K562 (cell line): ENCODE data around the gene RFX3. TPM values are rescaled to one million over a fixed set of nuclear protein-coding genes. Genes with fewer than 3 reads are reported as not detected.
A peak's percentile ranks its signal among the peaks of the same experiment; 100 is the strongest.

ENCODE experiments used
- ATAC-seq: fragments of 200-7000 bp; cut with Tn5 transposase; 3 replicates; pipeline ENCODE4 v1.9.1; 2020; ENCODE audit warnings: moderate library complexity
- BruUV-seq: library from RNA; stranded (reverse); fragments of 400-500 nt; replicated peaks from 2 replicates; lab custom pipeline; 2021; lab: Mats Ljungman, UMichigan
- CTCF ChIA-PET: fragments of 300-600 bp; formaldehyde crosslinking; extraction: SDS; loops from one replicate; lab custom pipeline; 2021; ENCODE audit warnings: low intra/inter-chr PET ratio; lab: Yijun Ruan, JAX
- POLR2A ChIA-PET: fragments of 300-600, 350-650 bp; sonication (Branson Sonifier 250); formaldehyde crosslinking; extraction: SDS; loops from one replicate; lab custom pipeline; 2021; ENCODE audit warnings: antibody characterized with exemption, inconsistent platforms; lab: Yijun Ruan, JAX
- DNase-seq, 4 experiments: peaks; one replicate each; pipeline versions ENCODE4 v3.0.0 to v3.0.0-alpha.2; 2011 to 2018; ENCODE audit warnings: low spot score in 3 of 4, mixed read lengths in 3 of 4; ENCODE audit errors: extremely low read depth in 1 of 4
- FAIRE-seq: peaks from 2 replicates; lab custom pipeline; 2011; peaks lifted over from hg19 to GRCh38; lab: Jason Lieb, UNC
- H2AFZ ChIP-seq: 2 replicates; pipeline ENCODE4 v1.6.0; 2011; ENCODE audit warnings: low read depth, low read length, control low read depth, inconsistent platforms
- H3K27ac ChIP-seq: fragments of 200-600 bp; 3 replicates; pipeline ENCODE4 v1.8.0; 2011; ENCODE audit warnings: low read depth, mild to moderate bottlenecking, control low read depth, inconsistent platforms, low read length, moderate library complexity, mixed read lengths; ENCODE audit errors: extremely low read depth
- H3K27me3 ChIP-seq, 2 experiments: fragments of 300-600 bp in 1 of 2; 2 replicates in 1 of 2; 3 replicates in 1 of 2; pipeline versions ENCODE4 v1.6.0 to v1.8.0; 2011; ENCODE audit warnings: inconsistent platforms in 2 of 2, low read length in 2 of 2, mild to moderate bottlenecking in 1 of 2, mixed read lengths in 1 of 2, moderate library complexity in 1 of 2; ENCODE audit not compliant: control insufficient read depth in 2 of 2, insufficient read depth in 2 of 2
- H3K36me3 ChIP-seq: fragments of 300-600 bp; 3 replicates; pipeline ENCODE4 v1.8.0; 2011; ENCODE audit warnings: mild to moderate bottlenecking, low read length, inconsistent platforms; ENCODE audit not compliant: control insufficient read depth, insufficient read depth
- H3K4me1 ChIP-seq, 2 experiments: fragments of 200-600 bp in 1 of 2; replicated peaks in 1 of 2; 2 replicates in 1 of 2; 3 replicates in 1 of 2; pipeline versions ENCODE4 v1.5.1 to v1.8.0; 2011; ENCODE audit warnings: inconsistent platforms in 2 of 2, low read length in 2 of 2, mild to moderate bottlenecking in 1 of 2, mixed read lengths in 1 of 2, moderate library complexity in 1 of 2; ENCODE audit not compliant: control insufficient read depth in 2 of 2, insufficient read depth in 2 of 2
- H3K4me2 ChIP-seq: 2 replicates; pipeline ENCODE4 v1.6.1; 2011; ENCODE audit warnings: low read length, control low read depth, inconsistent platforms, mixed read lengths; ENCODE audit not compliant: insufficient read depth
- H3K4me3 ChIP-seq: fragments of 200-600 bp; sonication (generic), shearing (Covaris generic); 2 replicates; pipeline ENCODE4 v1.5.1; 2016; ENCODE audit warnings: control low read depth, inconsistent platforms
- H3K79me2 ChIP-seq: fragments of 200-600 bp; 3 replicates; pipeline ENCODE4 v1.8.0; 2011; ENCODE audit warnings: low read length, inconsistent platforms; ENCODE audit not compliant: control insufficient read depth, insufficient read depth
- H3K9ac ChIP-seq, 2 experiments: 2 replicates each; pipeline versions ENCODE4 v1.6.0 to v1.6.1; 2011; ENCODE audit warnings: low read depth in 2 of 2, low read length in 2 of 2, control low read depth in 1 of 2, inconsistent platforms in 1 of 2, mild to moderate bottlenecking in 1 of 2, mixed read lengths in 1 of 2; ENCODE audit not compliant: insufficient read depth in 1 of 2
- H3K9me1 ChIP-seq: one replicate; pipeline ENCODE4 v1.6.0; 2011; ENCODE audit warnings: inconsistent platforms, mild to moderate bottlenecking, low read length, moderate library complexity; ENCODE audit not compliant: control insufficient read depth, insufficient read depth
- H3K9me3 ChIP-seq: replicated peaks from 2 replicates; pipeline ENCODE4 v1.5.1; 2011; ENCODE audit warnings: low read depth, low read length, inconsistent platforms; ENCODE audit not compliant: control insufficient read depth, insufficient read depth
- H4K20me1 ChIP-seq: replicated peaks from 2 replicates; pipeline ENCODE4 v1.6.1; 2011; ENCODE audit warnings: low read length, inconsistent platforms, mixed read lengths; ENCODE audit not compliant: control insufficient read depth, insufficient read depth
- BDP1 ChIP-seq: IDR thresholded peaks from 3 replicates; pipeline ENCODE4 v1.6.1; 2011; ENCODE audit not compliant: insufficient read length, insufficient read depth
- CBX3 ChIP-seq, 2 experiments: IDR thresholded peaks; 1 replicate in 1 of 2; 2 replicates in 1 of 2; pipeline ENCODE4 v1.6.1; 2012; ENCODE audit warnings: inconsistent platforms in 2 of 2, low read length in 2 of 2, borderline replicate concordance in 1 of 2, control low read depth in 1 of 2
- HDAC1 ChIP-seq, 2 experiments: fragments of 450-650 bp; IDR thresholded peaks; 2 replicates each; pipeline ENCODE4 v1.6.1; 2016 to 2017; ENCODE audit warnings: inconsistent platforms in 1 of 2, mild to moderate bottlenecking in 1 of 2, moderate library complexity in 1 of 2
- POU5F1 ChIP-seq: fragments of 150-350 bp; IDR thresholded peaks from 2 replicates; pipeline ENCODE4 v1.6.1; 2014; ENCODE audit warnings: borderline replicate concordance, low read length, low read depth, mild to moderate bottlenecking; ENCODE audit not compliant: partially characterized antibody
- RAD21 ChIP-seq, 2 experiments: fragments of 250-450 bp in 1 of 2; fragments of 450-650 bp in 1 of 2; sonication (Bioruptor Pico) in 1 of 2; formaldehyde crosslinking in 1 of 2; IDR thresholded peaks in 1 of 2; conservative IDR thresholded peaks in 1 of 2; 2 replicates each; pipeline versions ENCODE4 v1.4.0 to v1.8.0; 2020 to 2022; ENCODE audit warnings: mild to moderate bottlenecking in 2 of 2, moderate library complexity in 1 of 2
- RBBP5 ChIP-seq: fragments of 200-600 bp; sonication (generic); IDR thresholded peaks from 2 replicates; pipeline ENCODE4 v1.6.1; 2012; ENCODE audit warnings: borderline replicate concordance, mild to moderate bottlenecking, low read length, control low read depth, inconsistent platforms; ENCODE audit not compliant: insufficient read depth, poor library complexity, severe bottlenecking
- RBM25 ChIP-seq: fragments of 200-400 bp; formaldehyde crosslinking; IDR thresholded peaks from 2 replicates; pipeline ENCODE4 v1.6.1; 2018; ENCODE audit warnings: low read length, low read depth, moderate library complexity; ENCODE audit not compliant: severe bottlenecking
- SMC3 ChIP-seq: conservative IDR thresholded peaks from 2 replicates; pipeline ENCODE4 v1.6.1; 2011; ENCODE audit warnings: low read depth, low read length, improper control_type of control experiment; ENCODE audit not compliant: insufficient read depth
- ZNF311 ChIP-seq: fragments of 250-450 bp; sonication (Bioruptor Pico); IDR thresholded peaks from 2 replicates; pipeline ENCODE4 v1.4.0; 2020; ENCODE audit warnings: mild to moderate bottlenecking, moderate library complexity
- ZNF707 ChIP-seq: fragments of 250-450 bp; sonication (Bioruptor Pico); conservative IDR thresholded peaks from 2 replicates; pipeline ENCODE4 v1.8.0; 2022; ENCODE audit warnings: inconsistent platforms, mild to moderate bottlenecking, moderate library complexity
- WGBS: fragments of 100-300 bp; shearing (Covaris generic); methylation state at CpG from one replicate; pipeline ENCODE4 v1.1.6; 2016; ENCODE audit warnings: low coverage, mixed read lengths; ENCODE audit not compliant: insufficient coverage; ENCODE audit errors: missing lambda C conversion rate; 5-methylcytosine and 5-hydroxymethylcytosine counted together
- in situ Hi-C: fragments of 300-500 bp; cut with MboI; formaldehyde crosslinking; loops from 4 replicates; pipeline ENCODE4 v1.15.0; 2018; ENCODE audit warnings: inconsistent platforms, mixed read lengths
- intact Hi-C: fragments of 100-400 bp; cut with micrococcal nuclease; formaldehyde crosslinking; loops from 2 replicates; pipeline ENCODE4 v1.14.2; 2022
- polyA plus RNA-seq, 8 experiments: library from polyadenylated mRNA; depleted of rRNA in 4 of 8; stranded (reverse) in 5 of 8; unstranded in 3 of 8; fragments of >200 nt; fragmentation: Nextera tagmentation in 2 of 8; fragmentation: Illumina TruSeq in 1 of 8; extraction: Ambion mirVana in 2 of 8; extraction: Trizol in 1 of 8; gene quantifications; 2 replicates each; pipeline versions ENCODE4 v1.2.1 to v1.2.3, GENCODE V29; 2011 to 2014; ENCODE audit warnings: inconsistent platforms in 1 of 8, missing spikeins in 1 of 8
- total RNA-seq, 7 experiments: library from RNA; depleted of rRNA in 6 of 7; stranded (reverse); fragments of >200 nt in 6 of 7; fragmentation: Illumina TruSeq in 2 of 7; extraction: Trizol in 2 of 7; gene quantifications; 2 replicates each; pipeline versions ENCODE4 v1.2.1 to v1.2.3, GENCODE V29; 2011 to 2021; ENCODE audit warnings: low replicate concordance in 1 of 7
- TF ChIP-seq, protein P1 (sequence below), 3 experiments: IDR thresholded peaks in 2 of 3; conservative IDR thresholded peaks in 1 of 3; 2 replicates each; pipeline ENCODE4 v1.5.1; 2011 to 2012; ENCODE audit warnings: low read length in 3 of 3, mild to moderate bottlenecking in 3 of 3, control low read depth in 2 of 3, improper control_type of control experiment in 1 of 3, inconsistent platforms in 1 of 3, low read depth in 1 of 3, mixed read lengths in 1 of 3, moderate library complexity in 1 of 3; ENCODE audit not compliant: insufficient read depth in 2 of 3

The RFX3 gene
- total and polyA plus RNA-seq, 9 of the 15 experiments (the other 6 are each of a cell fraction or from before 2014, with no cell fraction given) = 0.86 to 4.9 (median 2.0) TPM

DNA sequence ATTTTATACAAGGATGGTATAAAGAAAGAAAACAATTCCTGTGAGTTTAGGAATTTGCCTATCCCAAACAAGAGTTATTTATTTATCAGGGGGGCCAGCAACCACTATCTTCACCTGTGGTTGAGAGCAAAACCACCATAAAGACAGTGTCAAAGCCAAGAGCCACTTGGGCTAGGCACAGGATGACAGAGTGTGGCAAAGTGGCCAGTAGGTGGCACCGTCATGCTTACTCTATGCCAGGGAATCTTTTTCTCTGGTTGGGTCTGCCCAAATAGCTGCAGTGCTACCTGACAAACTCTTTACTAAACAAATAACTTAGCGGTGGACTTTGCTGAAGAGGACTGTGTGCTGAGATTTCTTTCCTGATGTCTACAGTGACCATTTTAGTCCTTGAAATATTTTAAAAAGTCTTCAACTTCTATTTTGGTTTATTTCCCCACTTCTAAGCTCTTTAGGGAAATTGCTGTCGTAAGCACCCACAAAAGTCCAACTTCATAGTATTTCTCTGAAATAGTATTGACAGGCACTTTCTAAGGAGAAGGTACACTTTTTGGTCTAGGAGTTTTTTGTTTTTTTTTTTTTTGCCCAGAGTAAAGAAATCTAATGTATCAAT is 285.0 kb downstream of the RFX3 start:
- TF ChIP-seq SMC3 (0 out of 2 replicates have a peak, but pooled peaks have one; percentile 20), RBBP5 (no peak), RBM25 (no peak), ZNF707 (CRISPR knock-in tag) (no peak), ZNF311 (CRISPR knock-in tag) (no peak), HDAC1 (IDR thresholded peaks at IDR 0.05) (no peak), CBX3 (IDR thresholded peaks at IDR 0.05; ENCODE audit: borderline replicate concordance in 1 of 2, low read length in 2 of 2) (no peak), RAD21 (CRISPR knock-in tag; conservative IDR thresholded peaks at IDR 0.05 in 1 of 2, IDR thresholded peaks at IDR 0.05 in 1 of 2) (peak; percentile 30 to 49; a peak in 3 of 4 replicates), BDP1 (no peak), POU5F1 (no peak)
- TF ChIP-seq, protein P1, sequence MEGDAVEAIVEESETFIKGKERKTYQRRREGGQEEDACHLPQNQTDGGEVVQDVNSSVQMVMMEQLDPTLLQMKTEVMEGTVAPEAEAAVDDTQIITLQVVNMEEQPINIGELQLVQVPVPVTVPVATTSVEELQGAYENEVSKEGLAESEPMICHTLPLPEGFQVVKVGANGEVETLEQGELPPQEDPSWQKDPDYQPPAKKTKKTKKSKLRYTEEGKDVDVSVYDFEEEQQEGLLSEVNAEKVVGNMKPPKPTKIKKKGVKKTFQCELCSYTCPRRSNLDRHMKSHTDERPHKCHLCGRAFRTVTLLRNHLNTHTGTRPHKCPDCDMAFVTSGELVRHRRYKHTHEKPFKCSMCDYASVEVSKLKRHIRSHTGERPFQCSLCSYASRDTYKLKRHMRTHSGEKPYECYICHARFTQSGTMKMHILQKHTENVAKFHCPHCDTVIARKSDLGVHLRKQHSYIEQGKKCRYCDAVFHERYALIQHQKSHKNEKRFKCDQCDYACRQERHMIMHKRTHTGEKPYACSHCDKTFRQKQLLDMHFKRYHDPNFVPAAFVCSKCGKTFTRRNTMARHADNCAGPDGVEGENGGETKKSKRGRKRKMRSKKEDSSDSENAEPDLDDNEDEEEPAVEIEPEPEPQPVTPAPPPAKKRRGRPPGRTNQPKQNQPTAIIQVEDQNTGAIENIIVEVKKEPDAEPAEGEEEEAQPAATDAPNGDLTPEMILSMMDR (IDR thresholded peaks at IDR 0.05 in 2 of 3, conservative IDR thresholded peaks at IDR 0.05 in 1 of 3; ENCODE audit: insufficient read depth in 2 of 3, low read depth in 1 of 3, low read length in 3 of 3) = peak; percentile 44 to 59 (median 54)
- intact Hi-C loops (loop anchor here (2.0 kb wide), 1 partner anchor 200 kb away; no protein-coding TSS in a partner anchor), in situ Hi-C loops (no loop called here)
- BruUV-seq = no TSS peak
- FAIRE-seq (peak; percentile 44), DNase-seq (peak; percentile 8 to 41 (median 14)), ATAC-seq (peak; percentile 83)
- no peaks in the 10 kb centered on the region for H3K4me1 ChIP-seq
- no peak overlapping the region for H3K4me2 ChIP-seq
- no peaks in the 10 kb centered on the region for H3K9me1 ChIP-seq
- H3K36me3 ChIP-seq = no peaks in the 10 kb centered on the region
- no peaks in the 10 kb centered on the region for H3K27me3 ChIP-seq
- no peak overlapping the region for H3K4me3 ChIP-seq
- POLR2A ChIA-PET = no interaction called here
- H3K9me3 ChIP-seq = no peaks in the 10 kb centered on the region
- no peaks in the 10 kb centered on the region for H3K79me2 ChIP-seq
- H2AFZ ChIP-seq = no peak overlapping the region
- H3K9ac ChIP-seq = no peak overlapping the region
- no peaks in the 10 kb centered on the region for H4K20me1 ChIP-seq
- 33% methylated on average over 3 of the region's 3 CpGs for WGBS
- CTCF ChIA-PET = interaction anchor here (1.2 kb wide), 1 partner anchor 492 kb away, joined by 3 read pairs; no protein-coding TSS in a partner anchor
- H3K27ac ChIP-seq = no peak overlapping the region
